PC-3 (cell line): ENCODE results near the gene QRICH2. TPM values are rescaled to one million over a fixed set of nuclear protein-coding genes. Genes with fewer than 3 reads are reported as not detected.
A peak's percentile ranks its signal among the peaks of the same experiment; 100 is the strongest.

Experiments
- ATAC-seq: fragments of 200-7000 bp; cut with Tn5 transposase; 2 replicates; pipeline ENCODE4 v1.9.1; 2020; ENCODE audit warnings: mild to moderate bottlenecking, moderate library complexity
- BruUV-seq: library from RNA; stranded (reverse); fragments of 400-500 nt; replicated peaks from 2 replicates; lab custom pipeline; 2021; lab: Mats Ljungman, UMichigan
- CTCF ChIA-PET: fragments of 300-600 bp; sonication (Branson Sonifier 250); formaldehyde crosslinking; loops from one replicate; lab custom pipeline; 2022; ENCODE audit warnings: antibody characterized with exemption; lab: Charles Lee
- POLR2A ChIA-PET: fragments of 300-600 bp; sonication (Branson Sonifier 250); formaldehyde crosslinking; loops from one replicate; lab custom pipeline; 2022; ENCODE audit warnings: antibody characterized with exemption; ENCODE audit not compliant: unreplicated experiment; lab: Charles Lee
- DNase-seq: peaks from one replicate; pipeline ENCODE4 v3.0.0-alpha.2; 2015
- H2AFZ ChIP-seq: fragments of 300-600 bp; sonication (generic); 2 replicates; pipeline ENCODE4 v1.6.0; 2016; ENCODE audit warnings: antibody characterized with exemption, low read length
- H3F3A ChIP-seq: fragments of 300-600 bp; sonication (generic); one replicate; pipeline ENCODE4 v1.6.0; 2017; ENCODE audit warnings: antibody characterized with exemption, low read length, control low read depth, mild to moderate bottlenecking; ENCODE audit not compliant: unreplicated experiment
- H3K27ac ChIP-seq: fragments of 300-600 bp; sonication (generic); 2 replicates; pipeline ENCODE4 v1.5.1; 2016; ENCODE audit warnings: mild to moderate bottlenecking, low read length
- H3K27me3 ChIP-seq: fragments of 300-600 bp; sonication (generic); 2 replicates; pipeline ENCODE4 v1.6.1; 2016; ENCODE audit warnings: low read length, mixed read lengths
- H3K36me3 ChIP-seq: fragments of 300-600 bp; sonication (generic); 2 replicates; pipeline ENCODE4 v1.6.1; 2016; ENCODE audit warnings: low read depth, mixed run types, low read length, mixed read lengths
- H3K4me1 ChIP-seq: fragments of 300-600 bp; sonication (generic); 2 replicates; pipeline ENCODE4 v1.5.1; 2016; ENCODE audit warnings: low read length; ENCODE audit not compliant: insufficient read depth
- H3K4me2 ChIP-seq: fragments of 300-600 bp; sonication (generic); 2 replicates; pipeline ENCODE4 v1.6.0; 2016; ENCODE audit warnings: low read length
- H3K4me3 ChIP-seq: fragments of 300-600 bp; sonication (generic); 2 replicates; pipeline ENCODE4 v1.5.1; 2016; ENCODE audit warnings: mild to moderate bottlenecking, low read length, mixed read lengths
- H3K79me2 ChIP-seq: fragments of 300-600 bp; sonication (generic); 2 replicates; pipeline ENCODE4 v1.6.1; 2017; ENCODE audit warnings: low read length, mixed read lengths
- H3K9ac ChIP-seq: fragments of 300-600 bp; sonication (generic); 2 replicates; pipeline ENCODE4 v1.6.0; 2016; ENCODE audit warnings: mild to moderate bottlenecking, low read length
- H3K9me2 ChIP-seq: fragments of 300-600 bp; sonication (generic); replicated peaks from 2 replicates; pipeline ENCODE4 v1.6.1; 2016; ENCODE audit warnings: mixed run types, low read length, mixed read lengths
- H3K9me3 ChIP-seq: fragments of 300-600 bp; sonication (generic); 2 replicates; pipeline ENCODE4 v1.6.1; 2016; ENCODE audit warnings: low read length, mixed read lengths
- H4K20me1 ChIP-seq: fragments of 300-600 bp; sonication (generic); 2 replicates; pipeline ENCODE4 v1.6.1; 2016; ENCODE audit warnings: low read length, mixed read lengths
- CTCF ChIP-seq: fragments of 300-600 bp; sonication (generic); conservative IDR thresholded peaks from 2 replicates; pipeline ENCODE4 v1.5.1; 2017; ENCODE audit warnings: antibody characterized with exemption, low read depth, mild to moderate bottlenecking, low read length
- EZH2 ChIP-seq: fragments of 300-600 bp; sonication (generic); IDR thresholded peaks from one replicate; pipeline ENCODE4 v1.6.1; 2017; ENCODE audit warnings: antibody characterized with exemption, mild to moderate bottlenecking, low read length; ENCODE audit not compliant: unreplicated experiment
- EZH2phosphoT487 ChIP-seq: fragments of 300-600 bp; sonication (generic); IDR thresholded peaks from 2 replicates; pipeline ENCODE4 v1.6.1; 2018; ENCODE audit warnings: mild to moderate bottlenecking, antibody characterized with exemption, low read length, borderline replicate concordance
- intact Hi-C: fragments of 100-400 bp; cut with micrococcal nuclease; formaldehyde crosslinking; loops from 2 replicates; pipeline ENCODE4 v1.9.0; 2023
- total RNA-seq: library from RNA; depleted of rRNA; stranded (reverse); fragments of >200 nt; gene quantifications from 2 replicates; pipeline ENCODE4 v1.2.3, GENCODE V29; 2014

The QRICH2 gene
- total RNA-seq, 1 experiment from 2014 or later, result 2.2 TPM

DNA sequence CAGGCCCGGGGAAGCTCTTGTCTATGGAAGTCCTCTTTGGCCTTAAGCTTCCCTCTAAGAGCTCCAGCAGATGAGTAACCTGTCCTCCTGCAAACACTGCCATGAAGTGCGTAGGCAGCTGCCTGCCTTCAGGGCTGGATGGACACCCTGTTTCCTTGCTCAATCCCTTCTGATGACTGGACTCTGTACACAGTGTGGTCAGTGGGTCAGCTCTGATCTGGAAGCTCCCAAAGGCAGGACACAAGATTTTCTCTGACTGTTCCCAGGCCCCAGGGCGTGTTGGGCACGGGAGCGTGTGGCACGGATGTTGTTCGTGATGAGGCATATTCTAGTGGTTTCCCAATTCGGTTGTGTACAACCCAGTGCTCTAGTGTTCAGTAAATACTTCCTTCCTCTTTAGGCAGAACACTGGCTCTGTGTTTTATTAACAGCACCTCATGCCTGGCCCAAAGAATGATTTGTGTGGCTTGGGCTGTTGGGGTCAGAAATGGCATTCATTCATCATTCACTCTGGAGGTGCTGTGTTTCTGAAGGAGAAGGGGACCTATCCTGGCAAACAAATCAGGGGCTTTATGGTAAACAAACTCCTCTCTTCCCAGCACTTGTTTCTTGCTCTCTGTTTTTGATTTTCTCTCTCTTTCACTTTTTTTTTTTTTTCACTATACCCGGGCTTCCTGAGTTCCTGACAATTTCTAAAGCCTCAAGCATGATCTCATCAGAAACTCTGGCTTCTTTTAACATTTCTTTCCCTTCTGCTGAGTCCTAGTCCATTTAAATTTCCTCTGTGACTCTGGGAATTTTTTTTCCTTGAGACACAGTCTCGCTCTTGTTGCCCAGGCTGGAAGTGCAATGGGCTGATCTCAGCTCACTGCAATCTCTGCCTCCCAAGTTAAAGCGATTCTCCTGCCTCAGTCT lies 55.8 kb downstream of the QRICH2 start:
- Histone ChIP-seq H3K9ac (peak overlapping the region; percentile 51), H3K9me2 (no peaks in the 10 kb centered on the region), H3K4me2 (peak overlapping the region; percentile 72), H3F3A (peaks cover 10% of the 10 kb centered on the region), H3K4me3 (peak overlapping the region; percentile 35; the same call in 1 of the 2 replicates), H3K4me1 (peaks cover 25% of the 10 kb centered on the region), H3K9me3 (no peaks in the 10 kb centered on the region), H3K27me3 (no peaks in the 10 kb centered on the region), H3K79me2 (no peaks in the 10 kb centered on the region), H4K20me1 (no peaks in the 10 kb centered on the region), H2AFZ (no peak overlapping the region), H3K36me3 (no peaks in the 10 kb centered on the region), H3K27ac (peak overlapping the region; percentile 93)
- peak; percentile 100 for DNase-seq
- peak; percentile 98 for ATAC-seq
- TF ChIP-seq EZH2phosphoT487 (peak; percentile 99), CTCF (no peak), EZH2 (no peak)
- BruUV-seq, result no TSS peak
- intact Hi-C loops, result loop anchor here (1.0 kb wide), 2 partner anchors 12 kb away; partner anchors contain the start of gene RNF157
- CTCF ChIA-PET, result interaction anchor here (0.6 to 1.0 kb wide), 3 partner anchors 12 to 147 kb away, joined by 3 to 7 read pairs (median 3); no protein-coding TSS in a partner anchor
- POLR2A ChIA-PET, result interaction anchor here (0.5 to 1.0 kb wide), 3 partner anchors 9 to 100 kb away, joined by 5 to 12 read pairs (median 9); partner anchors contain the start of gene UBALD2

DNA sequence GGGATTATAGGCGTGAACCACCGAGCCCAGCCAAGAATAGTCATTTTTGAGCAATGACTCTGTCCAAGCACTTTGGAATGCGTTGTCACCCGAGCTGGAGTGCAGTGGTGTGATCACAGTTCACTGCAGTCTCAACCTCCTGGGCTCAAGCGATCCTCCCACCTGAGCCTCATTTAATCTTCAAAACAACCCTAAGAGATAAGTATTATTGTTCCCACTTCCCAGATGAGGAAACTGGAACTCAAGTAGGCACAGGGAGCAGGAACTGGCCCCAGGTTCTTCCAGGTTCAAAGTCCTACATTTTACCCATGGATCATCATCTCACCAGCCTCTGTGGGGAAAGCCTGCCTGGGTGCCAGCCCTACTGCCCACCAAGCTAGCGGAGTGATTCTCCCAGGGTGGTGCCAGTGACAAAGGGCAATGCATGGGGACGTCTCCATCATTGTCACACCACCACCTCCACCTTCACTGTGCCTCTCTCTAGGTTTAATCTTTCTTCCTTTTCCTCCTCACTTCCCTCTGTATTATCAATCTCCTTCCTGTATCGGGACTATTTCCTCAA lies 56.5 kb downstream of the QRICH2 start:
- Histone ChIP-seq H3K79me2 (no peaks in the 10 kb centered on the region), H3K9ac (peak overlapping the region; percentile 51), H3K9me2 (no peaks in the 10 kb centered on the region), H3K9me3 (no peaks in the 10 kb centered on the region), H3K4me3 (peak overlapping the region; percentile 6; the same call in 1 of the 2 replicates), H3F3A (peaks cover 10% of the 10 kb centered on the region), H3K36me3 (no peaks in the 10 kb centered on the region), H2AFZ (no peak overlapping the region), H3K4me1 (peaks cover 28% of the 10 kb centered on the region), H3K27me3 (no peaks in the 10 kb centered on the region), H3K4me2 (peak overlapping the region; percentile 72), H3K27ac (peak overlapping the region; percentile 93), H4K20me1 (no peaks in the 10 kb centered on the region)
- DNase-seq (peak; percentile 68), ATAC-seq (no peak)
- intact Hi-C loops, result loop anchor here (1.0 kb wide), 2 partner anchors 11 to 13 kb away; partner anchors contain the start of gene RNF157
- BruUV-seq, result no TSS peak
- ChIA-PET POLR2A (interaction anchor here (1.0 kb wide), 1 partner anchor 13 kb away, joined by 9 read pairs; the partner anchor contains the start of gene UBALD2), CTCF (interaction anchor here (0.6 to 1.0 kb wide), 3 partner anchors 13 to 146 kb away, joined by 3 to 7 read pairs (median 3); no protein-coding TSS in a partner anchor)
- TF ChIP-seq CTCF (no peak), EZH2phosphoT487 (no peak), EZH2 (no peak)
